LNCaP clone FGC (cell line): ENCODE results near the gene SMYD3.

Experiments
- DNase-seq: peaks from one replicate; pipeline ENCODE4 v3.0.0-alpha.2; 2011; ENCODE audit warnings: low read depth
- H3K4me3 ChIP-seq: 2 replicates; pipeline ENCODE4 v1.5.1; 2011; ENCODE audit warnings: mild to moderate bottlenecking, low read depth, low read length, control low read depth
- TF ChIP-seq, protein P1 (sequence below): IDR thresholded peaks from 2 replicates; pipeline ENCODE4 v1.5.1; 2012; ENCODE audit warnings: mild to moderate bottlenecking; ENCODE audit not compliant: control insufficient read depth, insufficient read depth; ENCODE audit errors: extremely low read depth

The SMYD3 gene

DNA sequence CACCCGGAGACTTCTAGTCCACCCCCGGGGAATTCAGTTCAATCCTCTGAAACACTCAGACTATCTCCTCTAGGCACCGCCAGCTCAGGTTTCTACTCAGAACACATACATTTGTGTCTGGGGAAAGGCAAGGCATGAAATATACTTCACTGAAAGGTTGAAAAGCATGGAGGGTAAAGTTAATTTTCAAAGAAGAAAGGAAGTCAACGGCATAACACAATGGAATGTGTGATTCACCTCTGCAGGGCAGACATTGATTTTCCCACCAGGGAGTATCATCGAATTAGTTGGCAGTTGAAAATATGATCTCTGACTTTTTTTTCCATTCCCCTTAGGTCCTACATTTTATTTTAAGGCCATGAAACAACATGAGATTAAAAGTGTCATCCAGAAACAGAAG is 669.4 kb downstream of the SMYD3 start:
- no peak for DNase-seq
- no peak overlapping the region for H3K4me3 ChIP-seq
- TF ChIP-seq, protein P1, sequence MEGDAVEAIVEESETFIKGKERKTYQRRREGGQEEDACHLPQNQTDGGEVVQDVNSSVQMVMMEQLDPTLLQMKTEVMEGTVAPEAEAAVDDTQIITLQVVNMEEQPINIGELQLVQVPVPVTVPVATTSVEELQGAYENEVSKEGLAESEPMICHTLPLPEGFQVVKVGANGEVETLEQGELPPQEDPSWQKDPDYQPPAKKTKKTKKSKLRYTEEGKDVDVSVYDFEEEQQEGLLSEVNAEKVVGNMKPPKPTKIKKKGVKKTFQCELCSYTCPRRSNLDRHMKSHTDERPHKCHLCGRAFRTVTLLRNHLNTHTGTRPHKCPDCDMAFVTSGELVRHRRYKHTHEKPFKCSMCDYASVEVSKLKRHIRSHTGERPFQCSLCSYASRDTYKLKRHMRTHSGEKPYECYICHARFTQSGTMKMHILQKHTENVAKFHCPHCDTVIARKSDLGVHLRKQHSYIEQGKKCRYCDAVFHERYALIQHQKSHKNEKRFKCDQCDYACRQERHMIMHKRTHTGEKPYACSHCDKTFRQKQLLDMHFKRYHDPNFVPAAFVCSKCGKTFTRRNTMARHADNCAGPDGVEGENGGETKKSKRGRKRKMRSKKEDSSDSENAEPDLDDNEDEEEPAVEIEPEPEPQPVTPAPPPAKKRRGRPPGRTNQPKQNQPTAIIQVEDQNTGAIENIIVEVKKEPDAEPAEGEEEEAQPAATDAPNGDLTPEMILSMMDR = no peak

DNA sequence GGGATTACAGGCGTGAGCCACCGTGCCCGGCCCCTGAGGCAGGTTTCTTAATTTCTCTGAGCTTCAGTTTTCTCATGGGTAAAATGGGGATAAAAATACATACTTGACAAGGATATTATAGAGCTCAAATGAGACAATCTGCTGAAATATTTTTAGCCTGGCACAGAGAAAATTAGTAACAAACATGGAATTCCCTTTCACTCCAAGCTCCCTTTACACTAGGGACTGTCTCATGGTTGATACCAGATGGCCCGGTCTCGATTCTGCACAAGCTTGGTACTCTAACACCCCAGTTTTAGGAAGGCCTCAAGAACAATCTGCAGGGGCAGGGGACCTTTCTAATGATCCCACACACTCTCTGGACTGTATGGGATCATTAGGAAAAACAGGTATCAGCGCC is 671.7 kb downstream of the SMYD3 start:
- no peak for DNase-seq
- TF ChIP-seq, protein P1 = no peak
- no peak overlapping the region for H3K4me3 ChIP-seq

DNA sequence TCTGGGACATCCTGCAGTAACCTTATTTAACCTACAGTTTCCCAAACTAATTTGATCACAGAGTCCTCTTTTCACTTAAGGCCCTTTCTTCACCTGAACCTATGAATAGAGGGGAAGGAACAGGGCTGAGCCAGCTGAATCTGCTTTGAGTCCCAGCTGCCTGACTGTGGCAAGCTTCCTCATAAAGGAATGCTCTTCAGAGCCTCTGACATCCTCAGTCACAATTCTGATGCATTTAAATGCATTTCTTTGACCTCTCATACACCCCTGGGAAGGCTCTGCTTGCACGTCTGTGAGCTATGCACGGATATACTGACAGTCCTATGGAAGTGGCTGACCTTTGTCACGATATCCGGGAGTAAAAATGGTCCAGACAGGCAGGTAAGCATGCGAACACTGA is 673.1 kb downstream of the SMYD3 start:
- H3K4me3 ChIP-seq = no peak overlapping the region
- no peak for DNase-seq
- TF ChIP-seq, protein P1 = no peak

DNA sequence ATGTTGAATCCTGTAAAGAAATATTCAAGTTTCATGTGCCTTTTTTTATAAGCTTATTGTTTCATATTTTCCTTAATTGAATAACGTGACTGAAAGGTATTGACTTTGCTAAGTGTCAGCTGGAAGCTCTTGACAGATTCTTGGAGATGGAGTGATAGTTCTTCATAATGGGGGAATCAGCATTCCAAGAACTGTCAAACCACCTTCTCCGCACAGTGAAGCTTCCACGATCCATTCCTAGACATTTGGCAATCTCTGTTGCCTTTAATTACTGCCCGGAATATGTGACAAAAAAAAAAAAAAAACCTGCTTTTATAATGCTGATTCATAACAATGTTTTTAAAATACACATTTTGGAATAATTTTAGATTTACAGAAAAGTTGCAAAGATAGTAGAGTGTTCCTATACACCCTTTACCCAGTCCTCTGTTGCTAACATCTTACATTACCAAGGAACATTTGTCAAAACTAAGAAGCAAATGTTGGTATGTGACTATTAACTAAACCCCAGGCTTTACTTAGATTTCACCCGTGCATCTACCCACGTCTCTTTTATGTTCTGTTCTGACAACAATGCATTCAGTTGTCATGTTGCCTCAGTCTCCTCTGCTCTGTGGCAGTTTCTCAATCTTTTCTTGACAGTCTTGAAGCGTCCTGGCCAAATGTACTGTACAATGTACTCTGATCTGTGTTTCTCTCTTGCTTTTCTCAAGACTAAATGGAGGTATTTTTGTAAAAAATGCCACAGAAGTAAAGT is 674.1 kb downstream of the SMYD3 start:
- no peak overlapping the region for H3K4me3 ChIP-seq
- no peak for DNase-seq
- TF ChIP-seq, protein P1 = no peak

DNA sequence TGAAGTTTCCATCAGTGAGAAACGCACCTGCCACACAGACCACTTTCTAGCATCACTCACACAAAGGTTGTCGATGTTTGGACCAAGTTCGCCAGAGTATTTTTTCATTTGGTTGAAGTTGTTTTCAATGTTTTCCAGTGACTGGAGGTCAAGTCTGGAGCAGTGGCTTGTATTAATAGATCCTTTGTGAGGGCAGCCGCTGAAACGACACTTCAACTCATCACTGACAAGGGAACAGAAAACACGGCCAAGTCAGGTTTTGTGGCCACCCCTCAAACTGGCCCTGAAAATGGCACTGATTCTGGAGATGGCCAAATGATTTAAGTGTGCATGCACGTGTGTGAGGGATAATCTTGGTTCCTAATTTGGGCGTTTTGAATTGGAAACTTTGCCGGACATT is 675.6 kb downstream of the SMYD3 start:
- TF ChIP-seq, protein P1 = no peak
- no peak for DNase-seq
- no peak overlapping the region for H3K4me3 ChIP-seq

DNA sequence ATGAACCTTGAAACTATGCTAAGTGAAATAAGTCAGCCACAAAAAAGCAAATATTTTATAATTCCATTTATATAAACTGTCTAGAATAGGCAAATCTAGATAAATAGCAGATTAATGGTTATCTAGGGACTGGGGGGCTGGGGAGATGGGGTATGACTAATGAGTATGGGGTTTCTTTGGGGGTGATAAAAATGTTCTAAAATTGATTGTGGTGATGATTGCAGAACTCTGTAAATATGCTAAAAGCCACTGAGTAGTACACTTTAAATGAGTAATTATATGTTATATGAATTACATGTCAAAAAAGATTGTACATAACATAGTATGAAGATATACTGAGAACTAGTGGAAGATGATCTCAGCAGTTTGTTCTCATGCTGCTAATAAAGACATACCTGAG is 677.3 kb downstream of the SMYD3 start:
- TF ChIP-seq, protein P1 = no peak
- no peak for DNase-seq

DNA sequence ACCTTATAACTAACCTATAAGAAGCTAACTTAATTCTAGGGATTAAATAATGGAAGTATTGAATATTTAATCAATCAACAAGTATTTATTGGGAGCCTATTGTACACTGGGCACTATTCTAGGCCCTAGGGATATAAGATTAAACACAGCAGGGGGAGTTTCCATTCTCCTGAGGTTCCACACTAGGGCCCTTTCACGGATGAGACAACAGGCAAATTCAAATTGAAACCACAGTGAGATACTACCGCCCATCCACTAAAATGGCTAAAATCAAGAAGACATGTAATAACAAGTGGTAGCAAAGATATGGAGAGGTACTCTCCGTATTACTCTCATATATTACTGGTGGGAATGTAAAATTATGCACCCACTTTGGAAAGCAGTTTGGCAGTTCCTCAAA is 677.9 kb downstream of the SMYD3 start:
- DNase-seq = no peak
- TF ChIP-seq, protein P1 = no peak
- H3K4me3 ChIP-seq = no peak overlapping the region

More for the DNA sequence above, 677.3 kb downstream of the SMYD3 start:
- no peak overlapping the region for H3K4me3 ChIP-seq
